HG02571 (cell line): Measurements from ENCODE around the gene CHM.
"Not testable (repeated sequence)": the region's sequence is repeated elsewhere in the genome, so short reads cannot be mapped to it uniquely, and the experiment has no call there.

Experiments used
- ATAC-seq: cut with Tn5 transposase; IDR thresholded peaks from one replicate; pipeline ENCODE4 v1.9.1; 2021; ENCODE audit warnings: mild to moderate bottlenecking, moderate library complexity; ENCODE audit not compliant: unreplicated experiment

Gene CHM

GRCh38 chrX:85996555-85996954, 50.8 kb downstream of the CHM start:
- no peak for ATAC-seq

- no peak for ATAC-seq
Measured at GRCh38 chrX:85995641-85996040, 51.7 kb downstream of the CHM start.

GRCh38 chrX:85994797-85995196, 52.6 kb downstream of the CHM start:
- no peak for ATAC-seq

- ATAC-seq = no peak
Measured at GRCh38 chrX:85994228-85994627, 53.1 kb downstream of the CHM start.

- ATAC-seq = no peak
Measured at GRCh38 chrX:85993539-85994197, 53.7 kb downstream of the CHM start.

GRCh38 chrX:85992811-85993229, 54.5 kb downstream of the CHM start:
- ATAC-seq = no peak

- no peak for ATAC-seq
Measured at GRCh38 chrX:85988353-85988752, 59.0 kb downstream of the CHM start.

GRCh38 chrX:85980286-85980685, 67.1 kb downstream of the CHM start:
- ATAC-seq = no peak

- ATAC-seq = peak; percentile 72
Measured at GRCh38 chrX:85977218-85977617, 70.1 kb downstream of the CHM start.

- not testable (repeated sequence) for ATAC-seq
Measured at GRCh38 chrX:85972351-85972750, 75.0 kb downstream of the CHM start.

- ATAC-seq = no peak
Measured at GRCh38 chrX:85964744-85965143, 82.6 kb downstream of the CHM start.

- ATAC-seq = no peak
Measured at GRCh38 chrX:85963736-85964135, 83.6 kb downstream of the CHM start.

GRCh38 chrX:85955510-85955909, 91.8 kb downstream of the CHM start:
- no peak for ATAC-seq

GRCh38 chrX:85944751-85945150, 102.6 kb downstream of the CHM start:
- ATAC-seq = not testable (repeated sequence)

- ATAC-seq = no peak
Measured at GRCh38 chrX:85941275-85941674, 106.1 kb downstream of the CHM start.

GRCh38 chrX:85939942-85940341, 107.4 kb downstream of the CHM start:
- ATAC-seq = not testable (repeated sequence)

GRCh38 chrX:85934399-85934798, 113.0 kb downstream of the CHM start:
- not testable (repeated sequence) for ATAC-seq

GRCh38 chrX:85930099-85930498, 117.3 kb downstream of the CHM start:
- no peak for ATAC-seq

GRCh38 chrX:85928606-85929005, 118.8 kb downstream of the CHM start:
- ATAC-seq = no peak

GRCh38 chrX:85927740-85928139, 119.6 kb downstream of the CHM start:
- no peak for ATAC-seq

- no peak for ATAC-seq
Measured at GRCh38 chrX:85922821-85923220, 124.5 kb downstream of the CHM start.

GRCh38 chrX:85916656-85917280, 130.6 kb downstream of the CHM start:
- not testable (repeated sequence) for ATAC-seq

- no peak for ATAC-seq
Measured at GRCh38 chrX:85914431-85914830, 132.9 kb downstream of the CHM start.
